HEK293T (cell line): ENCODE measurements around the gene ACOXL.

Source experiments
- CTCF ChIA-PET: fragments of 350-600 bp; formaldehyde crosslinking; extraction: SDS; loops from one replicate; lab custom pipeline; 2021; ENCODE audit warnings: antibody characterized with exemption, inconsistent platforms; lab: Yijun Ruan, JAX
- POLR2A ChIA-PET: fragments of 350-600 bp; formaldehyde crosslinking; extraction: SDS; loops from one replicate; lab custom pipeline; 2020; ENCODE audit warnings: antibody characterized with exemption, inconsistent platforms; lab: Yijun Ruan, JAX
- DNase-seq: peaks from one replicate; pipeline ENCODE4 v3.0.0; 2012; ENCODE audit warnings: mixed read lengths; ENCODE audit errors: extremely low spot score
- ARNT ChIP-seq: fragments of 450-650 bp; IDR thresholded peaks from 2 replicates; pipeline ENCODE4 v1.6.1; 2017; ENCODE audit warnings: mild to moderate bottlenecking
- CTBP1 ChIP-seq: fragments of 450-650 bp; IDR thresholded peaks from 2 replicates; pipeline ENCODE4 v1.6.1; 2016; ENCODE audit warnings: borderline replicate concordance
- ELF4 ChIP-seq: fragments of 450-650 bp; IDR thresholded peaks from 2 replicates; pipeline ENCODE4 v1.6.1; 2017; ENCODE audit warnings: antibody characterized with exemption
- FOXA1 ChIP-seq: fragments of 450-650 bp; IDR thresholded peaks from 2 replicates; pipeline ENCODE4 v1.6.1; 2016; ENCODE audit warnings: mild to moderate bottlenecking
- FOXK2 ChIP-seq: fragments of 450-650 bp; IDR thresholded peaks from 2 replicates; pipeline ENCODE4 v1.6.1; 2016; ENCODE audit warnings: mild to moderate bottlenecking
- FOXM1 ChIP-seq: fragments of 450-650 bp; IDR thresholded peaks from 2 replicates; pipeline ENCODE4 v1.6.1; 2017; ENCODE audit warnings: mild to moderate bottlenecking, borderline replicate concordance
- HDGF ChIP-seq: fragments of 450-650 bp; IDR thresholded peaks from 2 replicates; pipeline ENCODE4 v1.6.1; 2017; ENCODE audit warnings: antibody characterized with exemption, borderline replicate concordance
- L3MBTL2 ChIP-seq: fragments of 450-650 bp; conservative IDR thresholded peaks from 2 replicates; pipeline ENCODE4 v1.6.1; 2016; ENCODE audit warnings: mild to moderate bottlenecking
- LEF1 ChIP-seq: fragments of 450-650 bp; IDR thresholded peaks from 2 replicates; pipeline ENCODE4 v1.6.1; 2017; ENCODE audit warnings: mild to moderate bottlenecking, borderline replicate concordance
- NFRKB ChIP-seq: fragments of 450-650 bp; IDR thresholded peaks from 2 replicates; pipeline ENCODE4 v1.6.1; 2016; ENCODE audit warnings: mild to moderate bottlenecking, moderate library complexity
- SP1 ChIP-seq: fragments of 450-650 bp; IDR thresholded peaks from 2 replicates; pipeline ENCODE4 v1.6.1; 2017
- SUZ12 ChIP-seq: fragments of 450-650 bp; IDR thresholded peaks from 2 replicates; pipeline ENCODE4 v1.6.1; 2016; ENCODE audit warnings: mild to moderate bottlenecking
- TARDBP ChIP-seq: fragments of 450-650 bp; IDR thresholded peaks from 2 replicates; pipeline ENCODE4 v1.6.1; 2016
- ZNF384 ChIP-seq: fragments of 450-650 bp; IDR thresholded peaks from 2 replicates; pipeline ENCODE4 v1.6.1; 2016
- TF ChIP-seq, protein P1 (sequence below): fragments of 450-650 bp; IDR thresholded peaks from 2 replicates; pipeline ENCODE4 v1.6.1; 2016

Gene ACOXL

GRCh38 chr2:111028720-111029119, 296.3 kb downstream of the ACOXL start:
- POLR2A ChIA-PET = no interaction called here
- CTCF ChIA-PET = no interaction called here
- no peak for DNase-seq
- TF ChIP-seq NFRKB = no peak
- no peak for TF ChIP-seq ZNF384
- no peak for TF ChIP-seq ELF4

GRCh38 chr2:111029181-111029927, 297.0 kb downstream of the ACOXL start:
- DNase-seq = no peak
- no peak for TF ChIP-seq ARNT
- TF ChIP-seq FOXK2 = no peak
- TF ChIP-seq SP1 = no peak
- CTCF ChIA-PET = no interaction called here
- POLR2A ChIA-PET = no interaction called here

GRCh38 chr2:111030260-111030891, 298.0 kb downstream of the ACOXL start:
- POLR2A ChIA-PET = interaction anchor here (0.9 kb wide), 1 partner anchor 90 kb away, joined by 5 read pairs; the partner anchor contains the start of gene BCL2L11
- CTCF ChIA-PET = interaction anchor here (0.7 kb wide), 1 partner anchor 83 kb away, joined by 4 read pairs; no protein-coding TSS in a partner anchor
- TF ChIP-seq LEF1 = no peak
- TF ChIP-seq ELF4 = no peak
- no peak for TF ChIP-seq NFRKB
- no peak for TF ChIP-seq SUZ12
- no peak for DNase-seq

DNA sequence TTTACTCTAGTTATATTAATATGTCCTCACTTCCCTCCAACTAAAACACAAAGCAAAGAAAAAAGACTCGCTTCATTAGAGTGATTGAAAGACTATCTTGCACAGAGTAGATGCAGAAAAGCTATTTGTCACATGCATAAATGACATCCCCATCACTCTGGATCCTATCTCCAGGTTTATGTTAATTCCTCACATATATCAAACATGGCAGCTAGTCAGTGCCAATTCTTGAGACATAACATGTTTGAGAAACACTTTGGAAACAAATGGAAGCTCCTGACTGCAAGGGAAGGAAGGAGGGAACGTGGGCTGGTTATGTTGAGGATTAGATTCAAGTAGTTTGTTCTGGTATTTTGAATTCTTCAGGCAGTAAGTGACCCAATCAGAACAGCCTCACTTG, 298.6 kb downstream of the ACOXL start:
- DNase-seq = no peak
- POLR2A ChIA-PET = interaction anchor here (0.9 kb wide), 1 partner anchor 90 kb away, joined by 5 read pairs; the partner anchor contains the start of gene BCL2L11
- TF ChIP-seq TARDBP (no peak), HDGF (no peak), CTBP1 (no peak), ELF4 (no peak), ZNF384 (no peak), LEF1 (no peak)
- CTCF ChIA-PET = no interaction called here

- no peak for DNase-seq
- TF ChIP-seq LEF1 (no peak), CTBP1 (no peak)
- ChIA-PET POLR2A (no interaction called here), CTCF (no interaction called here)
These were observed 299.4 kb downstream of the ACOXL start for GRCh38 chr2:111031546-111032478.

- ChIA-PET CTCF (no interaction called here), POLR2A (no interaction called here)
- DNase-seq = no peak
- TF ChIP-seq, protein P1, sequence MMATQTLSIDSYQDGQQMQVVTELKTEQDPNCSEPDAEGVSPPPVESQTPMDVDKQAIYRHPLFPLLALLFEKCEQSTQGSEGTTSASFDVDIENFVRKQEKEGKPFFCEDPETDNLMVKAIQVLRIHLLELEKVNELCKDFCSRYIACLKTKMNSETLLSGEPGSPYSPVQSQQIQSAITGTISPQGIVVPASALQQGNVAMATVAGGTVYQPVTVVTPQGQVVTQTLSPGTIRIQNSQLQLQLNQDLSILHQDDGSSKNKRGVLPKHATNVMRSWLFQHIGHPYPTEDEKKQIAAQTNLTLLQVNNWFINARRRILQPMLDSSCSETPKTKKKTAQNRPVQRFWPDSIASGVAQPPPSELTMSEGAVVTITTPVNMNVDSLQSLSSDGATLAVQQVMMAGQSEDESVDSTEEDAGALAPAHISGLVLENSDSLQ = no peak
- TF ChIP-seq LEF1 = no peak
- no peak for TF ChIP-seq CTBP1
- no peak for TF ChIP-seq FOXK2
- TF ChIP-seq L3MBTL2 = no peak
- TF ChIP-seq HDGF = no peak
- TF ChIP-seq NFRKB = no peak
These were observed 300.5 kb downstream of the ACOXL start for GRCh38 chr2:111032721-111033429.

DNA sequence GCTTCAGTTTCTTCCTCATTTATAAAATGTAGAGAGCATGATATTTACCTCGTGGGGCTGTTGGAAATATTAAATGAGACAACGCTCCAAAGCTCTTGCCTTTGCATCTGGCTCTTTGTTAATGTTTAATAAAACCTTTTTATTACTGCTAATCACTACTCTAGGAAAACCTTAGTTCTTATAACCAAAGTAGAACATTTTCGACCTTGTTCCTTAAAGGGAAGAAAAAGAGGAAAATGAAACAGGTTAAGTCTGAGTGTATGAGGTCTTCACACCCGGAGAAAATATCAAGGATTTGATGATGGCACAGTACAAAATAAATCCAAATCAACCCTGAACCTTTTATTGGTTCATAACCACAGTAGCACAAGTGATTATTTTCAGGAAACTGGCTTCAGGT, 301.8 kb downstream of the ACOXL start:
- CTCF ChIA-PET = no interaction called here
- no peak for DNase-seq
- no peak for TF ChIP-seq HDGF
- TF ChIP-seq SP1 = no peak
- no peak for TF ChIP-seq FOXA1
- no peak for TF ChIP-seq ZNF384
- no peak for TF ChIP-seq FOXM1
- TF ChIP-seq, protein P1 = no peak
- no peak for TF ChIP-seq CTBP1
- TF ChIP-seq NFRKB = no peak
- TF ChIP-seq LEF1 = no peak
- TF ChIP-seq TARDBP = no peak
- TF ChIP-seq FOXK2 = no peak
- no peak for TF ChIP-seq SUZ12
- no peak for TF ChIP-seq L3MBTL2
- no peak for TF ChIP-seq ARNT
- POLR2A ChIA-PET = no interaction called here
